RWPE2 (cell line): Measurements from ENCODE around the gene PRKG1.

Experiments used
- ATAC-seq: fragments of 200-7000 bp; cut with Tn5 transposase; 3 replicates; pipeline ENCODE4 v1.9.1; 2021; ENCODE audit warnings: low read depth
- DNase-seq: peaks from one replicate; pipeline ENCODE4 v3.0.0-alpha.2; 2020; ENCODE audit warnings: low spot score
- H3K27ac ChIP-seq: fragments of 450-650 bp; 2 replicates; pipeline ENCODE4 v1.5.1; 2017; ENCODE audit warnings: mild to moderate bottlenecking; ENCODE audit not compliant: poor library complexity, severe bottlenecking
- H3K27me3 ChIP-seq: fragments of 250-450 bp; sonication (Bioruptor Pico); 2 replicates; pipeline ENCODE4 v1.5.1; 2021; ENCODE audit warnings: mild to moderate bottlenecking, moderate library complexity; ENCODE audit not compliant: insufficient read depth, poor library complexity, severe bottlenecking
- H3K36me3 ChIP-seq: fragments of 250-450 bp; sonication (Bioruptor Pico); 2 replicates; pipeline ENCODE4 v1.5.1; 2020; ENCODE audit warnings: low read depth, mild to moderate bottlenecking, moderate library complexity
- H3K4me1 ChIP-seq: fragments of 250-450 bp; sonication (Bioruptor Pico); 2 replicates; pipeline ENCODE4 v1.5.1; 2021; ENCODE audit warnings: mild to moderate bottlenecking, moderate library complexity; ENCODE audit not compliant: insufficient read depth, poor library complexity, severe bottlenecking
- H3K4me3 ChIP-seq: fragments of 250-450 bp; sonication (Bioruptor Pico); 2 replicates; pipeline ENCODE4 v1.5.1; 2021; ENCODE audit warnings: mild to moderate bottlenecking, moderate library complexity; ENCODE audit not compliant: severe bottlenecking
- H3K9me3 ChIP-seq: fragments of 250-450 bp; sonication (Bioruptor Pico); 2 replicates; pipeline ENCODE4 v1.5.1; 2021; ENCODE audit warnings: mild to moderate bottlenecking, moderate library complexity; ENCODE audit not compliant: severe bottlenecking
- TF ChIP-seq, protein P1 (sequence below): fragments of 450-650 bp; IDR thresholded peaks from one replicate; pipeline ENCODE4 v1.5.1; 2017; ENCODE audit warnings: mild to moderate bottlenecking, moderate library complexity; ENCODE audit not compliant: poor library complexity, severe bottlenecking

PRKG1 gene

DNA sequence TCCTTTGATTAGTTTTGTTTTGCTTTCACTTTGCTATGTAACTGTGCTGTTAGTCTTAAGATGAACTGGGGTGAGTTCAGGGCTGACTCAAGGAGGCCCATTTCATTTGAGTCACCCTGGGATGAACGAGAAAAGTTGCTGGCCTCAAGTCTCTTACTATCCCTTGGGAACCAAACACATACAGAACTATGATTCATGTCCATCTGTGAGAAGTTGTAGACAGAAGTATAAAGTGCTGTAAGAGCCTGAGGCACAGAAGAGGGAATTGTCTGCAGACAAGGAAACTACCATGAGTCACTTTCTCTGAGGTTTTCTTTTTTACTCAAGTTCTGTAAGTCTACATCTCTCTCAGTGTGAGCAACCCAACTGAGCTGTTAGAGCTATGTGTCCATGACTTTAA lies 805.0 kb downstream of the PRKG1 start:
- H3K4me1 ChIP-seq, result no peaks in the 10 kb centered on the region
- no peak overlapping the region for H3K4me3 ChIP-seq
- DNase-seq (no peak), ATAC-seq (peak; percentile 98)
- no peaks in the 10 kb centered on the region for H3K36me3 ChIP-seq
- H3K27ac ChIP-seq, result peak overlapping the region; percentile 50
- H3K9me3 ChIP-seq, result no peaks in the 10 kb centered on the region
- H3K27me3 ChIP-seq, result no peaks in the 10 kb centered on the region
- TF ChIP-seq, protein P1, sequence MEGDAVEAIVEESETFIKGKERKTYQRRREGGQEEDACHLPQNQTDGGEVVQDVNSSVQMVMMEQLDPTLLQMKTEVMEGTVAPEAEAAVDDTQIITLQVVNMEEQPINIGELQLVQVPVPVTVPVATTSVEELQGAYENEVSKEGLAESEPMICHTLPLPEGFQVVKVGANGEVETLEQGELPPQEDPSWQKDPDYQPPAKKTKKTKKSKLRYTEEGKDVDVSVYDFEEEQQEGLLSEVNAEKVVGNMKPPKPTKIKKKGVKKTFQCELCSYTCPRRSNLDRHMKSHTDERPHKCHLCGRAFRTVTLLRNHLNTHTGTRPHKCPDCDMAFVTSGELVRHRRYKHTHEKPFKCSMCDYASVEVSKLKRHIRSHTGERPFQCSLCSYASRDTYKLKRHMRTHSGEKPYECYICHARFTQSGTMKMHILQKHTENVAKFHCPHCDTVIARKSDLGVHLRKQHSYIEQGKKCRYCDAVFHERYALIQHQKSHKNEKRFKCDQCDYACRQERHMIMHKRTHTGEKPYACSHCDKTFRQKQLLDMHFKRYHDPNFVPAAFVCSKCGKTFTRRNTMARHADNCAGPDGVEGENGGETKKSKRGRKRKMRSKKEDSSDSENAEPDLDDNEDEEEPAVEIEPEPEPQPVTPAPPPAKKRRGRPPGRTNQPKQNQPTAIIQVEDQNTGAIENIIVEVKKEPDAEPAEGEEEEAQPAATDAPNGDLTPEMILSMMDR, result no peak

DNA sequence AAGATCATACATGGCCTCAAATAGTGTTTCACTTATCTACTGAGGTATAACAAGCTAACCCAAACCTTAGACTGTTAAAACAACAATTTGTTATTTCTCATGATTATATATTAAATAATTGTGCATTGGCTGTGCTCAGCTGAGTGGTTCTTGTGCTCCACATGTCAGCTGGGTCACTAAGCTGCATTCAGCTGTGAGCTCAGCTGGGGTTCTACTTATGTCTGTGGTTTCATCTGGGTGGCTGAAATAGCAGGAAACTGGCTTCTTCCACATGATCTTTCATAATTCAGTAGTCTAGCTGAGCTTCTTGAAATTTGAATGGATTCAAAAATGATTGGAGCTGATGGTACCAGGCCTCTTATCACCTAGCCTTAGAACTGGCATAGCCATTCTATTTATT lies 806.9 kb downstream of the PRKG1 start:
- Histone ChIP-seq H3K27ac (no peak overlapping the region), H3K27me3 (no peaks in the 10 kb centered on the region), H3K9me3 (no peaks in the 10 kb centered on the region), H3K4me1 (no peaks in the 10 kb centered on the region), H3K36me3 (no peaks in the 10 kb centered on the region), H3K4me3 (no peak overlapping the region)
- TF ChIP-seq, protein P1, result no peak
- DNase-seq (no peak), ATAC-seq (no peak)

DNA sequence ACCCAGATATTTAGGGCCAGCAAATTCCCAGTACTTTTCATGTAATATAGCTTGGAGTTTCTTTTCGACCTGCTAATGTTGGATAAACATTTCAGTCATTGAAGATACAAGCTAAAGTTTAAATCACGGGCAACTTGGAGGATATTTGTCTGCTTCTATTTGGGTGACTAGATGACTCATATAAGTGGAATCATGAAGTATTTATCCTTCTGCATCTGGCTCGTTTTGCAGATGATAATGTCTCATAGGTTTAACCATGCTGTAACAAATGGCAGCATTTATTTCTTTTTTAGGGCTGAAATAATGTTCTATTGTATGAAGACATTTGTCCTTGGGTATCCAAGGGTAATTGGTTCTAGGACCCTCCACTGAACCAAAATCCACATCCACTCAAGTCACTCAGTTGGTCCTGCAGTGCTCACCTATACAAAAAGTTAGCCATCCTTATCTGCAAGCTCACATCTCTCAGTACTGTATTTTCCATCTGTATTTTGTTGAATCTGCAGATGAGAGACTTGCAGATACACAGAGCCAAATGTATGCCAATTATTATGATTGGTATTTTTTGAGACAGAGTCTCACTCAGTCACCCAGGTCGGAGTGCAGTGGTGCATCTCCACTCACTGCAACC lies 812.3 kb downstream of the PRKG1 start:
- Histone ChIP-seq H3K27ac (no peak overlapping the region), H3K4me3 (no peak overlapping the region), H3K4me1 (no peaks in the 10 kb centered on the region), H3K36me3 (no peaks in the 10 kb centered on the region), H3K27me3 (no peaks in the 10 kb centered on the region), H3K9me3 (no peaks in the 10 kb centered on the region)
- ATAC-seq (no peak), DNase-seq (no peak)
- TF ChIP-seq, protein P1, result no peak

DNA sequence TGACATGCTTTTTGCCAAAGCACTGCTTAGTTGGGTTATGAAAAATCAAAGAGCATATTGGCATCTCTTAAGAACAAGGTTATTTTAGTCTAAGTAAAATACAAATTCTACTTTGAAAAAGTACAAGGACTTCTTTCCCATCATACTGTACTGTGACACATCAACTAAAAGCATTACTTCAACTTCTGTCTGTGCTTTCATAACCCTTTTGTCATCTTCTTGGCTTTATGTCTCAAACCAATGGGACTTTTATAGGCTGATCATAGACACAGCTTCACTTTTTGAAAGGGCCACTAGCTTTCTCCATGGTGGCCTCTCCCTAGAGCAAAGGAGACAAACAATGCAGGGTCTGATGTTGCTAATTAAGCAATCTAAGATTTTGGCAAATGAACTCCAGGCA lies 814.0 kb downstream of the PRKG1 start:
- H3K4me3 ChIP-seq, result no peak overlapping the region
- TF ChIP-seq, protein P1, result no peak

DNA sequence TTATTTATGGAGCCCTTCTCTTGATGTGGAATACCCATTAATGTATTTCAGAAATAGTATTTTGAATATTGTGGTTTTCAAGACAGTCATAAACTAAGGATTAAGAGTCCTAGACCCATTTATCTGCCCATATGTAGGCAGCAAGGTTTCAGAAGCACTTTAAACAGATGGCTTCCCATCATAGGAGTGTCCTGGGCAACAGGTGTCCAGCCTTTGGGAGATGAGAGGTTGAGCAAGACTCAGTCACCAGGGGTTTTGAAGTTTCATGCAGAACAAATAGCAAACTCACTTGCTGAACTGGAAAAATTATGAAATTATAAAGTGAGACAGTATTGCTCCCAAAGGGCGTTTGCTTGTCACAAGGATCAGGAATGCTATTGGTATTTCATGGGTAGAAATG lies 818.0 kb downstream of the PRKG1 start:
- no peaks in the 10 kb centered on the region for H3K36me3 ChIP-seq
- no peaks in the 10 kb centered on the region for H3K9me3 ChIP-seq
- no peaks in the 10 kb centered on the region for H3K4me1 ChIP-seq
- H3K27ac ChIP-seq, result no peak overlapping the region
- ATAC-seq, result no peak
- H3K27me3 ChIP-seq, result no peaks in the 10 kb centered on the region
- no peak for DNase-seq
- no peak overlapping the region for H3K4me3 ChIP-seq
- TF ChIP-seq, protein P1, result no peak

More for the DNA sequence above, 814.0 kb downstream of the PRKG1 start:
- DNase-seq (no peak), ATAC-seq (no peak)
- H3K27ac ChIP-seq, result no peak overlapping the region
- no peaks in the 10 kb centered on the region for H3K36me3 ChIP-seq
- no peaks in the 10 kb centered on the region for H3K4me1 ChIP-seq
- H3K27me3 ChIP-seq, result no peaks in the 10 kb centered on the region
- no peaks in the 10 kb centered on the region for H3K9me3 ChIP-seq
